Measurements from ENCODE around the gene LRRK1.

The LRRK1 gene

DNA sequence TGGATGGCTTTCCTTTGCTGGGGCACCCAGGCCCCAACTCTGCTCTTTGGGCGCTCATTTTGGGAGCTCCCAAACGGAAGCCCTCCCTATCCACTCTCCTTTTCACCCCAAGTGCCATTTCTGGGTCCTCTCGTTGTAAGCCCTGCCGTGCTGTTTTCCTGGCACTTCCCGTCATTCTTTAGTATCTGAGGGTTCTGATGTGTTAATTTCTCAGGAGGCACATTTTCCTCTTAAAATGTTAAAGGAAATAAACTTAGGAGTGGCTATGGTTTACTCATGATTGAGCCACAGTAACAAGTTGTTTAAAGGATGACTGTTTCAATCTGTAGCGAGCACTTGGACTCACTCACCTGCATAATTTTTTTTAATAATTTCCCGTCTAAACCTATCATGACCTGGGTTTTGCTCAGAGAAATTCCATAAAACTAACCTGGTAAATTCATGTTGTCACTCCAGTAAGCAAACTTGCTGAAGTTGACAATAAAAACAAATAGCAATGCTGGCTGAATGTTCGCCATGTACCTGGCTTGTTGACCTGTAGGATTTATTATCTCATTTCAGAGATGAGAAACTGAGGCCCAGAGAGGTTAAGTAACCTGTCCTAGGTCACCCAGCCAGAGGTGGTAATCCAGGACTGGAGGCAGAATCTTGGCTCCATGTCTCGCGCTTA lies 29.0 kb upstream of the LRRK1 start:
- H3K4me1 ChIP-seq (ENCODE audit: control insufficient read depth, low read length): peaks cover 9% of the 10 kb centered on the region
- H3K27me3 ChIP-seq (ENCODE audit: control insufficient read depth, low read length): peaks cover 46% of the 10 kb centered on the region
- no peak overlapping the region for H3K4me3 ChIP-seq (ENCODE audit: low read length)
- H3K4me2 ChIP-seq (ENCODE audit: low read length): no peak overlapping the region
- H4K20me1 ChIP-seq (ENCODE audit: control insufficient read depth, insufficient read depth, low read depth, low read length): no peaks in the 10 kb centered on the region
- H3K36me3 ChIP-seq (ENCODE audit: control insufficient read depth, low read length): no peaks in the 10 kb centered on the region
- no peaks in the 10 kb centered on the region for H3K9me3 ChIP-seq (ENCODE audit: control insufficient read depth, insufficient read depth, low read length)
- no peaks in the 10 kb centered on the region for H3K79me2 ChIP-seq (ENCODE audit: control insufficient read depth, low read length)
- TF ChIP-seq, protein P1, sequence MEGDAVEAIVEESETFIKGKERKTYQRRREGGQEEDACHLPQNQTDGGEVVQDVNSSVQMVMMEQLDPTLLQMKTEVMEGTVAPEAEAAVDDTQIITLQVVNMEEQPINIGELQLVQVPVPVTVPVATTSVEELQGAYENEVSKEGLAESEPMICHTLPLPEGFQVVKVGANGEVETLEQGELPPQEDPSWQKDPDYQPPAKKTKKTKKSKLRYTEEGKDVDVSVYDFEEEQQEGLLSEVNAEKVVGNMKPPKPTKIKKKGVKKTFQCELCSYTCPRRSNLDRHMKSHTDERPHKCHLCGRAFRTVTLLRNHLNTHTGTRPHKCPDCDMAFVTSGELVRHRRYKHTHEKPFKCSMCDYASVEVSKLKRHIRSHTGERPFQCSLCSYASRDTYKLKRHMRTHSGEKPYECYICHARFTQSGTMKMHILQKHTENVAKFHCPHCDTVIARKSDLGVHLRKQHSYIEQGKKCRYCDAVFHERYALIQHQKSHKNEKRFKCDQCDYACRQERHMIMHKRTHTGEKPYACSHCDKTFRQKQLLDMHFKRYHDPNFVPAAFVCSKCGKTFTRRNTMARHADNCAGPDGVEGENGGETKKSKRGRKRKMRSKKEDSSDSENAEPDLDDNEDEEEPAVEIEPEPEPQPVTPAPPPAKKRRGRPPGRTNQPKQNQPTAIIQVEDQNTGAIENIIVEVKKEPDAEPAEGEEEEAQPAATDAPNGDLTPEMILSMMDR (IDR thresholded peaks at IDR 0.05; ENCODE audit: low read depth, low read length, poor library complexity, severe bottlenecking): no peak
- no peak for TF ChIP-seq EZH2phosphoT487 (IDR thresholded peaks at IDR 0.05; ENCODE audit: borderline replicate concordance, low read length)
- H3K9me2 ChIP-seq (replicated peaks; ENCODE audit: control insufficient read depth, low read length): no peaks in the 10 kb centered on the region
- H3K27ac ChIP-seq (ENCODE audit: low read depth, low read length): no peak overlapping the region
- H3F3A ChIP-seq (ENCODE audit: control insufficient read depth, insufficient read depth): no peaks in the 10 kb centered on the region

- H3K4me2 ChIP-seq (ENCODE audit: low read length): no peak overlapping the region
- peaks cover 9% of the 10 kb centered on the region for H3K4me1 ChIP-seq (ENCODE audit: control insufficient read depth, low read length)
- H3K79me2 ChIP-seq (ENCODE audit: control insufficient read depth, low read length): no peaks in the 10 kb centered on the region
- no peaks in the 10 kb centered on the region for H3K9me3 ChIP-seq (ENCODE audit: control insufficient read depth, insufficient read depth, low read length)
- no peaks in the 10 kb centered on the region for H3K9me2 ChIP-seq (replicated peaks; ENCODE audit: control insufficient read depth, low read length)
- no peak overlapping the region for H3K27ac ChIP-seq (ENCODE audit: low read depth, low read length)
- no peaks in the 10 kb centered on the region for H3F3A ChIP-seq (ENCODE audit: control insufficient read depth, insufficient read depth)
- TF ChIP-seq EZH2phosphoT487 (IDR thresholded peaks at IDR 0.05; ENCODE audit: borderline replicate concordance, low read length): no peak
- TF ChIP-seq, protein P1 (IDR thresholded peaks at IDR 0.05; ENCODE audit: low read depth, low read length, poor library complexity, severe bottlenecking): no peak
- peaks cover 43% of the 10 kb centered on the region for H3K27me3 ChIP-seq (ENCODE audit: control insufficient read depth, low read length)
- H3K36me3 ChIP-seq (ENCODE audit: control insufficient read depth, low read length): no peaks in the 10 kb centered on the region
- H3K4me3 ChIP-seq (ENCODE audit: low read length): no peak overlapping the region
- no peaks in the 10 kb centered on the region for H4K20me1 ChIP-seq (ENCODE audit: control insufficient read depth, insufficient read depth, low read depth, low read length)
These were observed 28.3 kb upstream of the LRRK1 start for GRCh38 chr15:100890850-100891249.

- Histone ChIP-seq H3K79me2 (ENCODE audit: control insufficient read depth, low read length) (no peaks in the 10 kb centered on the region), H3F3A (ENCODE audit: control insufficient read depth, insufficient read depth) (no peaks in the 10 kb centered on the region; the same call in 1 of the 2 replicates), H3K4me3 (ENCODE audit: low read length) (no peak overlapping the region), H3K27me3 (ENCODE audit: control insufficient read depth, low read length) (peaks cover 37% of the 10 kb centered on the region), H3K4me1 (ENCODE audit: control insufficient read depth, low read length) (peaks cover 14% of the 10 kb centered on the region), H3K4me2 (ENCODE audit: low read length) (no peak overlapping the region), H3K9me3 (ENCODE audit: control insufficient read depth, insufficient read depth, low read length) (no peaks in the 10 kb centered on the region), H3K9me2 (replicated peaks; ENCODE audit: control insufficient read depth, low read length) (no peaks in the 10 kb centered on the region), H3K36me3 (ENCODE audit: control insufficient read depth, low read length) (no peaks in the 10 kb centered on the region), H3K27ac (ENCODE audit: low read depth, low read length) (no peak overlapping the region), H4K20me1 (ENCODE audit: control insufficient read depth, insufficient read depth, low read depth, low read length) (no peaks in the 10 kb centered on the region)
- TF ChIP-seq, protein P1 (IDR thresholded peaks at IDR 0.05; ENCODE audit: low read depth, low read length, poor library complexity, severe bottlenecking): no peak
- TF ChIP-seq EZH2phosphoT487 (IDR thresholded peaks at IDR 0.05; ENCODE audit: borderline replicate concordance, low read length): no peak
These were observed 27.7 kb upstream of the LRRK1 start for GRCh38 chr15:100891307-100892012.

Measured in DOHH2 (cell line).